Measurements from ENCODE around the gene TRAPPC1.

GRCh38 chr17:7944326-7944725, 12.6 kb upstream of the TRAPPC1 start:
- TF ChIP-seq POLR2A (IDR thresholded peaks at IDR 0.05) = no peak
- TF ChIP-seq, protein P1, sequence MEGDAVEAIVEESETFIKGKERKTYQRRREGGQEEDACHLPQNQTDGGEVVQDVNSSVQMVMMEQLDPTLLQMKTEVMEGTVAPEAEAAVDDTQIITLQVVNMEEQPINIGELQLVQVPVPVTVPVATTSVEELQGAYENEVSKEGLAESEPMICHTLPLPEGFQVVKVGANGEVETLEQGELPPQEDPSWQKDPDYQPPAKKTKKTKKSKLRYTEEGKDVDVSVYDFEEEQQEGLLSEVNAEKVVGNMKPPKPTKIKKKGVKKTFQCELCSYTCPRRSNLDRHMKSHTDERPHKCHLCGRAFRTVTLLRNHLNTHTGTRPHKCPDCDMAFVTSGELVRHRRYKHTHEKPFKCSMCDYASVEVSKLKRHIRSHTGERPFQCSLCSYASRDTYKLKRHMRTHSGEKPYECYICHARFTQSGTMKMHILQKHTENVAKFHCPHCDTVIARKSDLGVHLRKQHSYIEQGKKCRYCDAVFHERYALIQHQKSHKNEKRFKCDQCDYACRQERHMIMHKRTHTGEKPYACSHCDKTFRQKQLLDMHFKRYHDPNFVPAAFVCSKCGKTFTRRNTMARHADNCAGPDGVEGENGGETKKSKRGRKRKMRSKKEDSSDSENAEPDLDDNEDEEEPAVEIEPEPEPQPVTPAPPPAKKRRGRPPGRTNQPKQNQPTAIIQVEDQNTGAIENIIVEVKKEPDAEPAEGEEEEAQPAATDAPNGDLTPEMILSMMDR (IDR thresholded peaks at IDR 0.05 in 4 of 5, conservative IDR thresholded peaks at IDR 0.05 in 1 of 5) = no peak
